ENCODE results near the gene PICALM. TPM values are rescaled to one million over a fixed set of nuclear protein-coding genes. Genes with fewer than 3 reads are reported as not detected.
A peak's percentile ranks its signal among the peaks of the same experiment; 100 is the strongest.
"Not testable (repeated sequence)": the region's sequence is repeated elsewhere in the genome, so short reads cannot be mapped to it uniquely, and the experiment has no call there.

The PICALM gene
- total and polyA plus RNA-seq, 2 donors, result 104 to 543 TPM

DNA sequence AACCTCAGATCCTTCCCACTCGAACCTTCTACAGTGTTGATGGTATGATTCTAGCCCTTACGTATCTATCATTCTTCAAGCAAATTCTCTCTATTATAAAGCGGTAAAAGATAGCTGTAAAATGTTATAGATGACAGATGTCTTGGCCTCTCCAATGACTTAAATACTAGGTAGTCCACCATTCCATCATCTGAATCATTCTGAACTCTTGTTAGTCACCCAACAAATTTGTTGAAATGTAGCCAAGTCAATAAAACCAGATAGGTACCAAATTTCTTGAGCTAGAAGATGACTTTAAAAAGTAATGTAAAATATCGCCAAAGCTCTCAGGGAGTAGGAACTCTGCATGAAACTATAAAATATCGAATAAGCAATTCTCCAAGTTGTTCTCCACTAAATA, 32.6 kb upstream of the PICALM start:
- Histone ChIP-seq H3K4me3 (ENCODE audit: low read depth, low read length) (no peak overlapping the region), H3K36me3 (ENCODE audit: insufficient read depth) (no peaks in the 10 kb centered on the region), H3K4me1 (ENCODE audit: insufficient read depth) (no peaks in the 10 kb centered on the region), H3K27ac (ENCODE audit: low read depth) (no peak overlapping the region)
- 92% methylated on average over 5 of the region's 5 CpGs for WGBS
- DNase-seq (ENCODE audit: extremely low spot score), result no peak

DNA sequence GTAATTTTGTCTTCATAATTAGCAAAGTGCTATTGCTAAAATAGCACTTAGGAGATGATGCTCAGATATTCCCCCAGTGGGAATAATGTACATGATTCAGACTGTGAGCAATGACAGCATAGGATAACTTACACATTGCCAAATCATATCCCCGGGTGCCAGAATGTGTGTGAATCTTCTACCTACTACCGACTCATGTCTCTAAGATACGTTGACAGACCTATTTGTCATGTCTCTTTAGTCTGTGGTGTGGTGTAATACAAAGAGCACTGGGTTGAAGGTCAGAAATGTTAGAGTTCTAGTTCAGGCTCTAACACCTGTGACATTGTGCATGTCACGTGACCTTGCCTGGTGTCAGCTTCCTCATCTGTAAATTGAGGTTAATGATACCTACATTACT, 31.0 kb upstream of the PICALM start:
- H3K27ac ChIP-seq (ENCODE audit: low read depth), result no peak overlapping the region
- no peak for DNase-seq (ENCODE audit: extremely low spot score)
- no peak overlapping the region for H3K4me3 ChIP-seq (ENCODE audit: low read depth, low read length)
- WGBS, result 87% methylated on average over 4 of the region's 4 CpGs
- no peaks in the 10 kb centered on the region for H3K4me1 ChIP-seq (ENCODE audit: insufficient read depth)
- no peaks in the 10 kb centered on the region for H3K36me3 ChIP-seq (ENCODE audit: insufficient read depth)

- DNase-seq (ENCODE audit: extremely low spot score), result no peak
- H3K4me1 ChIP-seq (ENCODE audit: insufficient read depth), result no peaks in the 10 kb centered on the region
- H3K36me3 ChIP-seq (ENCODE audit: insufficient read depth), result no peaks in the 10 kb centered on the region
- 83% methylated on average over 1 of the region's 1 CpG for WGBS
- H3K27ac ChIP-seq (ENCODE audit: low read depth), result no peak overlapping the region
- H3K4me3 ChIP-seq (ENCODE audit: low read depth, low read length), result no peak overlapping the region
Measured at GRCh38 chr11:86097980-86098379, 29.1 kb upstream of the PICALM start.

DNA sequence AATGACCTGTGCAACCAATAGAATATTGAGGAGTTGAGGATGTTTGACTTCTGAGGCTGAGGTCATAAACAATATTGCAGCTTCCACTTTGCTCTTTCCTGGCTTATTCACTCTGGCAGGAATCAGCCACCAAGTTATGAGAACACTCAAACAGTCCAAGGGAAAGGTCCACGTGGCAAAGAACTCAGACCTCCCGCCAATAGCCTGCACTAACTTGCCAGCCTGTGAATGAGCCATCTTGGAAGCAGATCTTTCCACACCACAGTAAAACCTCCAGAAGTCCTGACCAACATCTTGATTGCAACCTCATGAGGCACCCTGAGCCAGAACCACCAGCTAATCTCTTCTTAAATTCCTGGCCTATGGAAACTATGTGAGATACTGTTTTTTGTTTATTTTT, 22.7 kb upstream of the PICALM start:
- H3K27ac ChIP-seq (ENCODE audit: low read depth), result no peak overlapping the region
- no peaks in the 10 kb centered on the region for H3K4me1 ChIP-seq (ENCODE audit: insufficient read depth)
- H3K36me3 ChIP-seq (ENCODE audit: insufficient read depth), result no peaks in the 10 kb centered on the region
- H3K4me3 ChIP-seq (ENCODE audit: low read depth, low read length), result no peak overlapping the region
- 70% methylated on average over 2 of the region's 2 CpGs for WGBS
- no peak for DNase-seq (ENCODE audit: extremely low spot score)

GRCh38 chr11:86091086-86091485, 22.2 kb upstream of the PICALM start:
- no peaks in the 10 kb centered on the region for H3K36me3 ChIP-seq (ENCODE audit: insufficient read depth)
- no peak for DNase-seq (ENCODE audit: extremely low spot score)
- 94% methylated on average over 1 of the region's 1 CpG for WGBS
- H3K27ac ChIP-seq (ENCODE audit: low read depth), result no peak overlapping the region
- H3K4me3 ChIP-seq (ENCODE audit: low read depth, low read length), result no peak overlapping the region
- H3K4me1 ChIP-seq (ENCODE audit: insufficient read depth), result no peaks in the 10 kb centered on the region

- H3K4me1 ChIP-seq (ENCODE audit: insufficient read depth), result no peaks in the 10 kb centered on the region
- H3K36me3 ChIP-seq (ENCODE audit: insufficient read depth), result no peaks in the 10 kb centered on the region
- H3K4me3 ChIP-seq (ENCODE audit: low read depth, low read length), result no peak overlapping the region
- DNase-seq (ENCODE audit: extremely low spot score), result no peak
- no peak overlapping the region for H3K27ac ChIP-seq (ENCODE audit: low read depth)
- WGBS, result 68% methylated on average over 1 of the region's 1 CpG
Measured at GRCh38 chr11:86089659-86090058, 20.8 kb upstream of the PICALM start.

DNA sequence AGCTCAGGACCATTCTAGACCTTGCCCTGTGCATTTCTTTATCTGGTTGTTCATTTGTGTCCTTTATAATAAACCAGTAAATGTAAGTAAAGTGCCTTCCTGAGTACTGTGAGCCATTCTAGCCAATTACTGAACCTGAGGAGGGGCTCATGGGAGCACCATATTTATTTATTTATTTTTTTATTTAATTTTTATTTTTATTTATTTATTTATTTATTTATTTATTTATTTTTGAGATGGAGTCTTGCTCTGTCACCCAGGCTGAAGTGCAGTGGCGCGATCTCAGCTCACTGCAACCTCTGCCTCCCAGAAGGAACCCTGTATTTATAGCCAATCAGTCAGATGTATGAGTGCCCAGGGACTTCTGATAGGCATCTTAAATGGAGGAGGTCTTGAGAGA, 18.8 kb upstream of the PICALM start:
- DNase-seq (ENCODE audit: extremely low spot score), result not testable (repeated sequence)

DNA sequence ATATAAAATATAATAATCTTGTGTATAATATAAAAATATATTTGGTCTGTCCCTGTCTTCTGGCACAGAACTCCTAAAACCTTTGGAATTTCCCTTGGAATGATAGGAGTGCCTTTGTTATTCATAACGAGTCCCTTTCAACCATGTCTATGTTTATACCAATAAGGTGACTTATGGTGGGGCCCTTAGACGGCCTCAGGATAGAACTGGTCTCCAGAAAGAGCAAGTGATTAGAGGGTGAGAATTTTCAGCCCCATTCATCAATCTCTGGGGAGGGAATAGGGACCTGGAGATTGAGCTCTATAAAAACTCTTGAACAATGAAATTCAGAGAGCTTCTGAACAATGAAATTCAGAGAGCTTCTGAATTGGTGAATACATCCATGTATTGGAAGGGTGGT, 18.4 kb upstream of the PICALM start:
- Histone ChIP-seq H3K36me3 (ENCODE audit: insufficient read depth) (no peaks in the 10 kb centered on the region), H3K27ac (ENCODE audit: low read depth) (no peak overlapping the region), H3K4me3 (ENCODE audit: low read depth, low read length) (no peak overlapping the region), H3K4me1 (ENCODE audit: insufficient read depth) (no peaks in the 10 kb centered on the region)
- WGBS, result 46% methylated on average over 2 of the region's 2 CpGs
- no peak for DNase-seq (ENCODE audit: extremely low spot score)

More for the DNA sequence above, 18.8 kb upstream of the PICALM start:
- H3K36me3 ChIP-seq (ENCODE audit: insufficient read depth); H3K27ac ChIP-seq (ENCODE audit: low read depth); H3K4me1 ChIP-seq (ENCODE audit: insufficient read depth); H3K4me3 ChIP-seq (ENCODE audit: low read depth, low read length): not testable (repeated sequence)
- over 99% methylated on average over 2 of the region's 2 CpGs for WGBS

GRCh38 chr11:86081455-86081854, 12.6 kb upstream of the PICALM start:
- WGBS, result 69% methylated on average over 3 of the region's 3 CpGs
- no peak for DNase-seq (ENCODE audit: extremely low spot score)

DNA sequence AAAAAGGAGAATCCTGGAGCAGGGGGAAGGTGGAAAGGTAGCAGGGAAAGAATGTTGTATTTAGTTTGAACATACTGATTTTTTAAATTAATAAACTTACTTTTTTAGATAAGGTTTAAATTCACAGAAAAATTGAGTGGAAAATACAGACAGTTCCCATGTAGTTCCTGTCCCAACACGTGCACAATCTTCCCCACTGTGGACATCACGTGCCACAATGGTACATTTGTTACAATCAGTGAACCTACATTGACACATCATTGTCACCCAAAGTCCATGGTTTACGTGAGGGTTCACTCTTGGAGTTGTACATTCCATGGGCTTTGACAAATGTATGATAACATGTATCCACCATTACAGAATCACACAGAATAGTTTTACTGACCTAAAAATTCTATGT, 10.5 kb upstream of the PICALM start:
- 86% methylated on average over 3 of the region's 3 CpGs for WGBS
- no peaks in the 10 kb centered on the region for H3K4me1 ChIP-seq (ENCODE audit: insufficient read depth)
- H3K27ac ChIP-seq (ENCODE audit: low read depth), result no peak overlapping the region
- no peak overlapping the region for H3K4me3 ChIP-seq (ENCODE audit: low read depth, low read length)
- no peaks in the 10 kb centered on the region for H3K36me3 ChIP-seq (ENCODE audit: insufficient read depth)
- no peak for DNase-seq (ENCODE audit: extremely low spot score)

More at GRCh38 chr11:86081455-86081854, 12.6 kb upstream of the PICALM start:
- no peaks in the 10 kb centered on the region for H3K4me1 ChIP-seq (ENCODE audit: insufficient read depth)
- no peak overlapping the region for H3K27ac ChIP-seq (ENCODE audit: low read depth)
- no peak overlapping the region for H3K4me3 ChIP-seq (ENCODE audit: low read depth, low read length)
- no peaks in the 10 kb centered on the region for H3K36me3 ChIP-seq (ENCODE audit: insufficient read depth)

- H3K4me3 ChIP-seq (ENCODE audit: low read depth, low read length), result no peak overlapping the region
- 94% methylated on average over 2 of the region's 2 CpGs for WGBS
- no peak overlapping the region for H3K27ac ChIP-seq (ENCODE audit: low read depth)
- H3K36me3 ChIP-seq (ENCODE audit: insufficient read depth), result no peaks in the 10 kb centered on the region
- H3K4me1 ChIP-seq (ENCODE audit: insufficient read depth), result no peaks in the 10 kb centered on the region
- DNase-seq (ENCODE audit: extremely low spot score), result no peak
Measured at GRCh38 chr11:86073948-86074347, 5.1 kb upstream of the PICALM start.

- H3K36me3 ChIP-seq (ENCODE audit: insufficient read depth), result no peaks in the 10 kb centered on the region
- H3K4me1 ChIP-seq (ENCODE audit: insufficient read depth), result no peaks in the 10 kb centered on the region
- 94% methylated on average over 5 of the region's 5 CpGs for WGBS
- H3K27ac ChIP-seq (ENCODE audit: low read depth), result no peak overlapping the region
- no peak for DNase-seq (ENCODE audit: extremely low spot score)
- no peak overlapping the region for H3K4me3 ChIP-seq (ENCODE audit: low read depth, low read length)
Measured at GRCh38 chr11:86072211-86072610, 3.3 kb upstream of the PICALM start.

- no peak overlapping the region for H3K4me3 ChIP-seq (ENCODE audit: low read depth, low read length)
- no peak for DNase-seq (ENCODE audit: extremely low spot score)
- WGBS, result 57% methylated on average over 2 of the region's 2 CpGs
Measured at GRCh38 chr11:86070142-86071056, 1.5 kb upstream of the PICALM start.

DNA sequence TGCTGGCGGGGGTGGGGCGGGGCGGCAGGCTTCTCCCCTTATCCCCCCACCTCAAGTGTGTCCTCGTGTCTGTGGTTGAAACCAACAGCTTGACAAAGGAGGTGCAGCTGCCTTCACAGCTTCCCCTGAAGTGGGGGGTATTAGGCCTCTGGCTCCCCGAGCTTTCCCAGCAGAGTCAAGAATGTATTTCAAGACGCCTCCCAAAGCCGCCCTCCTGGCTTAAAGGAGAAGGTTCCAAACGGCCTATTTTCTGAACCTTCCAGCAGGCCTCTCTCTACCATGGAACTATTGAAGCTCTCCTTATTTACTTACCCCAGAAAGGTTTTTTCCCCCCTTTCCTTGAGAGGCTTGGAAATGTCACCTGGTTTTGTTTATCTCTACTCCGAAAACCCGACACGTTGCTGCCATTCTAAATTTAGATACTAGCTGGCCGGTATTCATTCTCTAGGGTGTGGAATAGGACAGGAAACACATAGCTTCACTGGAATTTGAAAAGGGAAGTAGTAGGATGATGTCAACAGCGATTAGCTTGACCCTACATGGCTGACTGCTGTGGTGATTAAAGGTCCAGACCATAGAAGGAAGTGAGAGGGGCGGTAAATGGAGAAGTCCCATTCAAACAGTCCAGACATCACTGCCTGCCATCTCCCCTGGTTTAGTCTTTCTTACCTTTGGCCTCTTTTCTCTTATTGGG, 671 bp upstream of the PICALM start:
- Histone ChIP-seq H3K36me3 (ENCODE audit: insufficient read depth) (no peaks in the 10 kb centered on the region), H3K4me3 (ENCODE audit: low read depth, low read length) (peak overlapping the region; percentile 21), H3K27ac (ENCODE audit: low read depth) (peak overlapping the region; percentile 96), H3K4me1 (ENCODE audit: insufficient read depth) (no peaks in the 10 kb centered on the region)
- peak; percentile 66 for DNase-seq (ENCODE audit: extremely low spot score)
- 4% methylated on average over 14 of the region's 14 CpGs for WGBS

More at GRCh38 chr11:86070142-86071056, 1.5 kb upstream of the PICALM start:
- Histone ChIP-seq H3K36me3 (ENCODE audit: insufficient read depth) (no peaks in the 10 kb centered on the region), H3K27ac (ENCODE audit: low read depth) (peak overlapping the region; percentile 96), H3K4me1 (ENCODE audit: insufficient read depth) (no peaks in the 10 kb centered on the region)
